GM13976 (cell line): ENCODE measurements around the gene KLHL7.

Experiments
- DNase-seq: peaks from one replicate; pipeline ENCODE4 v3.0.0; 2012; ENCODE audit warnings: low spot score
- in situ Hi-C: fragments of 300-500 bp; cut with MboI; formaldehyde crosslinking; loops from one replicate; pipeline ENCODE4 v1.12.0; 2022; ENCODE audit warnings: low sequenced_read_pairs, mixed read lengths, inconsistent platforms; ENCODE audit not compliant: unreplicated experiment
- TF ChIP-seq, protein P1 (sequence below): IDR thresholded peaks from 2 replicates; pipeline ENCODE4 v1.5.1; 2012; ENCODE audit warnings: borderline replicate concordance, mild to moderate bottlenecking; ENCODE audit not compliant: insufficient read depth; ENCODE audit errors: extremely low read depth, missing control alignments, control extremely low read depth

KLHL7 gene

DNA sequence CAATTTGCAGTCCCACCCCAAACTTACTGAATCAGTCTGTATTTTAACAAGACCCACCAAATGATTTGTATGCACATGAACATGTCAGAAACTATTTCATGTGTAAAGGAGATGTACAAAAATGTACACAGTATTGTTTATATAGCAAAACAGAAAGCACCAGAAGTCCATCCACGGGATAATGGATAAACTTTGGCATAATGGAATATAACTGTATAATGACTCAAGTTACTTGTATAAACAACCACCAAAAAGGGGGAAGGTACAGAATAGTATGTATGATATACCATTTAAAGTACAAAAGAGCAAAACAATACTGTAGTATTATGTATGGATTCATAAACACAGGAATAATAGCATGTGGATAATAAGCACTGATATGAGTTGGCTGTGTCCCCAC, 98.7 kb downstream of the KLHL7 start:
- in situ Hi-C loops = no loop called here
- DNase-seq = no peak
- TF ChIP-seq, protein P1, sequence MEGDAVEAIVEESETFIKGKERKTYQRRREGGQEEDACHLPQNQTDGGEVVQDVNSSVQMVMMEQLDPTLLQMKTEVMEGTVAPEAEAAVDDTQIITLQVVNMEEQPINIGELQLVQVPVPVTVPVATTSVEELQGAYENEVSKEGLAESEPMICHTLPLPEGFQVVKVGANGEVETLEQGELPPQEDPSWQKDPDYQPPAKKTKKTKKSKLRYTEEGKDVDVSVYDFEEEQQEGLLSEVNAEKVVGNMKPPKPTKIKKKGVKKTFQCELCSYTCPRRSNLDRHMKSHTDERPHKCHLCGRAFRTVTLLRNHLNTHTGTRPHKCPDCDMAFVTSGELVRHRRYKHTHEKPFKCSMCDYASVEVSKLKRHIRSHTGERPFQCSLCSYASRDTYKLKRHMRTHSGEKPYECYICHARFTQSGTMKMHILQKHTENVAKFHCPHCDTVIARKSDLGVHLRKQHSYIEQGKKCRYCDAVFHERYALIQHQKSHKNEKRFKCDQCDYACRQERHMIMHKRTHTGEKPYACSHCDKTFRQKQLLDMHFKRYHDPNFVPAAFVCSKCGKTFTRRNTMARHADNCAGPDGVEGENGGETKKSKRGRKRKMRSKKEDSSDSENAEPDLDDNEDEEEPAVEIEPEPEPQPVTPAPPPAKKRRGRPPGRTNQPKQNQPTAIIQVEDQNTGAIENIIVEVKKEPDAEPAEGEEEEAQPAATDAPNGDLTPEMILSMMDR = no peak

DNA sequence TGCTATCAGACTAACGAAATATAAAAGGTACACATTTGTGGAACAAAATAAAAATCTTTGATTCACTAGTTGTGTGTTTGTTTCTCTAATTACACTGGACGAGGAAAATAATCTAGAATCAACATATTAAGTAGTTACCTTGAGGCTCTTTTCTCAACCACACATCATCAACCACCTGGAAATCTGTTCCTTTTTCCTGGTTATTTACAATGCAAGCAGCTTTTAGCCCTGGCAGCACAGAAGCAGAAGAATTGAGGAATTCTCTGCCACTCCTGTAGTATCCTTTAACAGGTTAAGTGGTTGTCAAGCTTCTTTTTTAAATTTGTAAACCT, 100.0 kb downstream of the KLHL7 start:
- in situ Hi-C loops = no loop called here
- no peak for DNase-seq
- TF ChIP-seq, protein P1 = no peak

DNA sequence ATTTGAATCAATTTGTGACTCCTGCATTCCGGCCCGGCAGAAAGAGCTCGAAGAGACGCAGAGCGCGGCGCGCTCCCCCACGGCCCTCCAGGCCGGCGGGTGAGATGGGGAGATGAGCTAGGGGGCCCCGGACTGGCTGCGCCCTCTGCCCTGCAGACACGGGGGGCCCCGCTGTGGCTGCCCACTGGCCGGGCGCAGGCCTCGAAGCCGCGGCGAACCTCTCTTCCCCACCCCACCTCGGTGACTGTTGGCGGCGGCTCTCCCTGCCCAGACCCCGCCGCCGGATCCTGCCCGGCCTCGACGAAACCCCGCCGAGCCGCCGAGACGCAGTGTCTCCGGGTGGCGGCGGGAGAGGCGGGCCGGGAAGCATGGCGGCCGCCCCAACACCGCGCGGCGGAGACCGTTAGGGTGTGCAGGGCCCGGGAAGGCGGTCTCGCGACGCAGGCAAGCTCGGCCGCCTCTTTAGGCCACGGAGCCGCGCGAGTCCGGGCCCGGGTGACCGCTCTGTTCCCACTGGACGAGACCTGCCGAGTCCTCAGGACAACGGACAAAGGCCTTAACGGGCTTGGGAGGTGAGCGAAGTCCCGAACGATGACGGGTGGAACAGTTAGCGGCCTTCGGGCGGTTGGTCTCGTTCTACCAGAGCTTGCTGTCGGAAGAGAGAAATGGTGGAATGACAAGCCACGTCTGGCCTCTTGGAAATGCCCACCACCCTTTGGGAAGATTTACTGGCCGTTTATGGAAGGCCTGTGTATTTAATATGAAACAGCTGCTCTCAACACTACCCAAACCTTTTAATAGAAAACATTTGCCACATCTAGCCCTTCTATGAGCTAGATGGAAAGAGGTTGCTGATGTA, 100.6 kb downstream of the KLHL7 start:
- TF ChIP-seq, protein P1 = no peak
- in situ Hi-C loops = no loop called here
- DNase-seq = peak; percentile 43

DNA sequence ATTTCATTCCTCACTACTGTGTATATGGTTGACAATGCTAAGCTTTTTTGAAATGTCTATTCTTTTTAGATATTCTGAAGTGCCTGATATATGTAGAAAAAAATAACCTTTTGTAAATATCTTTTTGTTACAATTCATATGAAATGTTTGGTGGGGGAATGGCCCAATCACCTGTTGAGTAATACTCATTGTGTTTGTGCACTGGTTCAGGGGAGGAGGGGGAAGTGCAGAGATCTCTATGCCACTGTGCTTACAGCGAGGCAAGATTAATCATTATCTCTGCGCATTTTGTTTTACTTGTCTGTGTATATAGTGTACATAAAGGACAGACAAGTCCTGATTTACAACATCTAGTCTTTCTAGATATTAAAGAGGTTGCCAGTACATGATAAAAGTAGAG, 101.4 kb downstream of the KLHL7 start:
- TF ChIP-seq, protein P1 = no peak
- DNase-seq = no peak
- in situ Hi-C loops = no loop called here

DNA sequence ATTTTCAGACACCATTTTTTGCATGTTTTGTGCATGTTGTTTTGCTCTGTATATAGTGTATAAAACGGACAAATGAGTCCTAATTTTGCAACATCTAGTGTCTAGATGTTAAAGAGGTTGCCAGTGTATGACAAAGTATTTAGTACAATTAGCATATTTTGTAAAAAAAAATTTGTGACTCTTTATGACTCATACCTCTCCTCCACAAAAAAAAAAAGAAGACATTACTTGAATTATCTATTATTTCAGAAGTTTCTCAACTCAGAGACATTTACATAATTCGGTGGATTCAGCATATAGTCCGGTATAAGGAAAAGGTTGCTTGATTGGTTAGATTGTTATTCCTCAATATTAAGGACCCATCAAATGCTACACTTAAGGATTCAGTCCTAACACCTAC, 102.3 kb downstream of the KLHL7 start:
- no peak for DNase-seq
- in situ Hi-C loops = no loop called here
- TF ChIP-seq, protein P1 = no peak

DNA sequence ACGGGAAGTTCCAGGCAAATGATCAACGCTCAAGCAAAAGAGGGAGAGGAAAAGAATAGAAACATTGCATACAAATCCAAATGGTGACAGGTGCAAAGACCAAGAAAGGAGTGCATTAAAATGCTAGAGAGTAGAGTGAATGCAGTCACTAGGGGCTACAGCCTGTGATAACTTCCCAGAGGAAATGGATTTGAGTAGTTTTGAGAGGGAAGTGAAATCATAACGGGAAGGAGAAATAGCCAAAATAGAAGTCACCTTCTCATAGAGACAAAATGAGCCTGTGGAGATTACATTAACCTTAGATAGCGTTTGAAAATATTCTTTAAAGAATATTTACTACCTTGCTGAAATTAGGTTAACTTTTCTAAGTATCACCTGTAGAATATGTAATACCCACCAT, 102.7 kb downstream of the KLHL7 start:
- no peak for DNase-seq
- in situ Hi-C loops = no loop called here
- TF ChIP-seq, protein P1 = no peak
